H1 (cell line): ENCODE data around the gene FUT6.

Experiments
- BCL11A ChIP-seq, 2 experiments: IDR thresholded peaks; one replicate each; pipeline ENCODE4 v1.6.1; 2011; ENCODE audit warnings: low read depth in 2 of 2, low read length in 2 of 2, mild to moderate bottlenecking in 2 of 2
- CTCF ChIP-seq, 3 experiments: IDR thresholded peaks; 1 replicate in 2 of 3; 2 replicates in 1 of 3; pipeline versions ENCODE4 v1.5.1 to v1.6.1; 2011; ENCODE audit warnings: low read length in 3 of 3, mild to moderate bottlenecking in 3 of 3, inconsistent platforms in 2 of 3, low read depth in 1 of 3, moderate library complexity in 1 of 3; ENCODE audit not compliant: insufficient read depth in 1 of 3; ENCODE audit errors: control extremely low read depth in 1 of 3
- EGR1 ChIP-seq: IDR thresholded peaks from 2 replicates; pipeline ENCODE4 v1.6.1; 2011; ENCODE audit warnings: low read depth, low read length, borderline replicate concordance
- EP300 ChIP-seq, 2 experiments: IDR thresholded peaks; 1 replicate in 1 of 2; 2 replicates in 1 of 2; pipeline ENCODE4 v1.6.1; 2011 to 2012; ENCODE audit warnings: low read depth in 2 of 2, low read length in 2 of 2, mild to moderate bottlenecking in 2 of 2, borderline replicate concordance in 1 of 2, inconsistent platforms in 1 of 2, moderate library complexity in 1 of 2
- JUND ChIP-seq: IDR thresholded peaks from 2 replicates; pipeline ENCODE4 v1.6.1; 2011; ENCODE audit warnings: mild to moderate bottlenecking, improper control_type of control experiment, low read length
- MAX ChIP-seq: IDR thresholded peaks from 2 replicates; pipeline ENCODE4 v1.6.1; 2012; ENCODE audit warnings: inconsistent platforms
- NRF1 ChIP-seq: IDR thresholded peaks from 2 replicates; pipeline ENCODE4 v1.6.1; 2011; ENCODE audit warnings: mild to moderate bottlenecking, low read depth, low read length, improper control_type of control experiment
- PHF8 ChIP-seq: fragments of 200-600 bp; sonication (generic); conservative IDR thresholded peaks from 2 replicates; pipeline ENCODE4 v1.7.1; 2012; ENCODE audit warnings: low read depth, mild to moderate bottlenecking, inconsistent platforms, low read length, moderate library complexity
- POLR2A ChIP-seq, 2 experiments: IDR thresholded peaks; 1 replicate in 1 of 2; 2 replicates in 1 of 2; pipeline ENCODE4 v1.6.1; 2011; ENCODE audit warnings: low read depth in 2 of 2, low read length in 2 of 2, mild to moderate bottlenecking in 2 of 2; ENCODE audit errors: control extremely low read depth in 1 of 2
- POLR2AphosphoS5 ChIP-seq: IDR thresholded peaks from 2 replicates; pipeline ENCODE4 v1.6.1; 2011; ENCODE audit warnings: low read depth, low read length
- SIN3A ChIP-seq, 2 experiments: IDR thresholded peaks in 1 of 2; conservative IDR thresholded peaks in 1 of 2; 2 replicates each; pipeline ENCODE4 v1.6.1; 2011 to 2012; ENCODE audit warnings: low read length in 2 of 2, improper control_type of control experiment in 1 of 2, low read depth in 1 of 2, mild to moderate bottlenecking in 1 of 2
- SIX5 ChIP-seq: IDR thresholded peaks from 2 replicates; pipeline ENCODE4 v1.6.1; 2011; ENCODE audit warnings: mild to moderate bottlenecking, low read depth, low read length
- TAF1 ChIP-seq: IDR thresholded peaks from 2 replicates; pipeline ENCODE4 v1.6.1; 2011; ENCODE audit warnings: mild to moderate bottlenecking, low read depth, low read length
- TF ChIP-seq, protein P1 (sequence below): IDR thresholded peaks from 2 replicates; pipeline ENCODE4 v1.6.1; 2012; ENCODE audit warnings: inconsistent platforms

DNA sequence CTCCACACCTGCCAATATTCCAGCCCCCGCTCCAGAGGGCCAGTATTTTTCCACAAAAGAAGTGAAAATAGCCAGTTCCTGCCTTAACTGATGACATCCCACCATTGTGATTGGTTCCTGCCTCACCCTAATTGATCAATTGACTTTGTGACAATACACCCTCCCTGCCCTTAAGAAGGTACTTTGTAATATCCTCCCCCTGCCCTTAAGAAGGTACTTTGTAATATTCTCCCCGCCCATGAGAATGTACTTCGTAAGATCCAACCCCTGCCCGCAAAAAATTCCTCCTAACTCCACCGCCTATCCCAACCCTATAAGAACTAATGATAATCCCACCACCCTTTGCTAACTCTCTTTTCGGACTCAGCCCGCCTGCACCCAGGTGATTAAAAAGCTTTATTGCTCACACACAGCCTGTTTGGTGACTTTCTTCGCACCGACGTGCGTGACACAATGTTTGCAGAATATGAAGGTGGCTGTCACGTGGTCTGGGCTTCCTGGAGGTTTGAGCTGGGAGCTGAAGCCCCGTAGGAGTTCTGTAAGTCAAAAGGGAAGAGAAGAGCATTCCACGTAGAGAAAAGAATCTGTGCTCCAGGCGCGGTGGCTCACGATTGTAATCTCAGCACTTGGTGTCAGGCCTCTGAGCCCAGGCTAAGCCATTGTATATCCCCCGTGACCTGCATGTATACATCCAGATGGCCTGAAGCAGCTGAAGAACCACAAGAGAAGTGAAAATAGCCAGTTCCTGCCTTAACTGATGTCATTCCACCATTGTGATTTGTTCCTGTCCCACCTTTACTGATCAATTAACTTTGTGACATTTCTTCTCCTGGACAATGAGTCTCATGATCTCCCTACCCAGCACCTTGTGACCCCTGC, 17.9 kb upstream of the FUT6 start:
- TF ChIP-seq TAF1 = no peak
- no peak for TF ChIP-seq NRF1
- no peak for TF ChIP-seq BCL11A (IDR thresholded peaks at IDR 0.05; ENCODE audit: low read depth in 2 of 2, low read length in 2 of 2)
- TF ChIP-seq, protein P1, sequence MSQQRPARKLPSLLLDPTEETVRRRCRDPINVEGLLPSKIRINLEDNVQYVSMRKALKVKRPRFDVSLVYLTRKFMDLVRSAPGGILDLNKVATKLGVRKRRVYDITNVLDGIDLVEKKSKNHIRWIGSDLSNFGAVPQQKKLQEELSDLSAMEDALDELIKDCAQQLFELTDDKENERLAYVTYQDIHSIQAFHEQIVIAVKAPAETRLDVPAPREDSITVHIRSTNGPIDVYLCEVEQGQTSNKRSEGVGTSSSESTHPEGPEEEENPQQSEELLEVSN = no peak
- TF ChIP-seq JUND = no peak
- no peak for TF ChIP-seq EGR1
- TF ChIP-seq CTCF (IDR thresholded peaks at IDR 0.05; ENCODE audit: control extremely low read depth in 1 of 3, insufficient read depth in 1 of 3, low read depth in 1 of 3, low read length in 3 of 3) = no peak
- no peak for TF ChIP-seq SIN3A (conservative IDR thresholded peaks at IDR 0.05 in 1 of 2, IDR thresholded peaks at IDR 0.05 in 1 of 2; ENCODE audit: low read depth in 1 of 2, low read length in 2 of 2)
- TF ChIP-seq MAX = no peak
- TF ChIP-seq POLR2AphosphoS5 = no peak
- no peak for TF ChIP-seq PHF8
- TF ChIP-seq EP300 (IDR thresholded peaks at IDR 0.05; ENCODE audit: borderline replicate concordance in 1 of 2, low read depth in 2 of 2, low read length in 2 of 2) = no peak
- TF ChIP-seq POLR2A (IDR thresholded peaks at IDR 0.05; ENCODE audit: control extremely low read depth in 1 of 2, low read depth in 2 of 2, low read length in 2 of 2) = no peak
- no peak for TF ChIP-seq SIX5
